Right lobe of liver (tissue), 6 donors: ENCODE results near the gene SEPSECS. TPM values are rescaled to one million over a fixed set of nuclear protein-coding genes. Genes with fewer than 3 reads are reported as not detected.

Source experiments
- ATAC-seq, 4 donors: fragments of 200-7000 bp; cut with Tn5 transposase; one replicate each; pipeline ENCODE4 v1.9.1; 2020; ENCODE audit warnings: mild to moderate bottlenecking in 4 of 4, moderate library complexity in 4 of 4
- DNase-seq, 3 donors: peaks; one replicate each; pipeline ENCODE4 v3.0.0-alpha.2; 2020
- H3K27ac ChIP-seq, 3 donors: fragments of 200-600 bp; one replicate each; pipeline ENCODE4 v1.8.0; 2022
- H3K27me3 ChIP-seq, 2 donors: fragments of 200-600 bp; one replicate each; pipeline ENCODE4 v1.8.0; 2022
- H3K36me3 ChIP-seq, 4 donors: fragments of 200-600 bp; sonication (generic) in 1 of 4; one replicate each; pipeline versions ENCODE4 v1.5.1 to v1.8.0; 2017 to 2022; ENCODE audit warnings: control low read depth in 1 of 4
- H3K4me1 ChIP-seq, 4 donors: fragments of 200-600 bp; sonication (generic) in 1 of 4; one replicate each; pipeline versions ENCODE4 v1.5.1 to v1.8.0; 2017 to 2022; ENCODE audit warnings: control low read depth in 1 of 4
- H3K4me3 ChIP-seq, 3 donors: fragments of 200-600 bp; one replicate each; pipeline ENCODE4 v1.8.0; 2022
- H3K9me3 ChIP-seq, 4 donors: fragments of 200-600 bp; sonication (generic) in 1 of 4; one replicate each; pipeline versions ENCODE4 v1.5.1 to v1.8.0; 2017 to 2022; ENCODE audit warnings: control low read depth in 1 of 4
- POLR2A ChIP-seq: fragments of 450-650 bp; IDR thresholded peaks from one replicate; pipeline ENCODE4 v1.6.1; 2017; ENCODE audit warnings: antibody characterized with exemption, mild to moderate bottlenecking
- WGBS: methylation state at CpG from one replicate; pipeline ENCODE4 v1.1.6; 2018; ENCODE audit warnings: low coverage, low lambda C conversion rate; ENCODE audit not compliant: insufficient coverage; ENCODE audit errors: missing lambda C conversion rate; 5-methylcytosine and 5-hydroxymethylcytosine counted together
- intact Hi-C, 2 donors: fragments of 100-400 bp; cut with DNase I; formaldehyde crosslinking; loops; one replicate each; pipeline versions ENCODE4 v1.11.2 to v1.14.1; 2022
- total RNA-seq, 6 experiments: library from RNA; depleted of rRNA in 2 of 6; stranded (reverse); fragments of >200 nt in 2 of 6; fragmentation: NEBNext Ultra II Directional in 3 of 6; extraction: Animal tissue kit (Norgen Biotek cat#: 25700) in 3 of 6; gene quantifications; one replicate each; pipeline versions ENCODE4 v1.1.0 to v1.2.4, GENCODE V29; 2016 to 2023
- TF ChIP-seq, protein P1 (sequence below), 4 donors: fragments of 200-600 bp in 3 of 4; fragments of 450-650 bp in 1 of 4; IDR thresholded peaks; one replicate each; pipeline versions ENCODE4 v1.5.1 to v1.8.0; 2016 to 2022; ENCODE audit warnings: antibody characterized with exemption in 4 of 4, mild to moderate bottlenecking in 2 of 4
- donor health status: DM: no; HTN: yes; CAD: no.
- donor health status: DM: no; HTN: no; CAD: no.
- donor health status: DM: no; HTN: no; CAD: no.
- donor health status: DM: no; HTN: yes; CAD: no.
- donor health status: DM: no; HTN: yes; CAD: no.

The SEPSECS gene
- total RNA-seq, 6 experiments from 2014 or later, result 17.0 to 26.6 (median 22.7) TPM

DNA sequence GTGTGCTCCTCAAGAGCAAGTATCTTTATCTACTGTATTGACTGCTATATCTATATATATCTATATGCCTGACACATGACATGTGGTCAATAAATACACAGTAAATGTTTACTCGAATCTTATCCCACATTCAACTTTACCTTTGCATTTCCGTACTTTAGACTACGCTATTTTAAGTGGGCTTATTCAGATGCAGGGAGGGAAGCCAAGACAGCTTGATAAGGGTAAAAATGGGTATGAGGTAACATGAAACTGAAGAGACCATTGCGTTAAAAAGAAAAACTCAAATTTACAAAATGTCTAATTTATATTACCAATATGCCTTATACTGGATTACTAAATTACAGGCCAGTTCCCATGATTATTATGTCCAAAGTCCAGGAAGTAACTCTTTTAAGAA, 17.8 kb downstream of the SEPSECS start:
- 95% methylated on average over 4 of the region's 4 CpGs for WGBS
- no peak for ATAC-seq
- intact Hi-C loops, result no loop called here

DNA sequence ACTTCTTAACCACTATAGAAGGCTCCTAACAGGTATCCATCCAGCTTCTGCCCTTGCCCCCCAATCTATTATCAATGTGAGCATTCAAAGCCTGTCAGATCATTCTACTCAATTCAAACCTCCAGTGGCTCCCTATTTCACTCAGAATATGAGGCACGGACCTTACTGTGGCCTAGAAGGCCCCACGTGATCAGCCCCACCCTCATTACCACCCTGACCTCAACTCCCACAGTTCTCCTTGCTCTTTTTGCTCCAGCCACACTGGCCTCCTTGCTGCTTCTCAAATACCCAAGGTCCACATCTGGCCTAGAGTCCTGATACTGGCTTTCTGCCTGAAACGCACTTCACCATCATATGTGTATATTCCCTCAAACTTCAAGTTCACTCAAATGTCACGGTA, 18.7 kb downstream of the SEPSECS start:
- Histone ChIP-seq H3K27ac (no peak overlapping the region), H3K4me3 (no peak overlapping the region), H3K27me3 (no peaks in the 10 kb centered on the region), H3K36me3 (peaks cover 0 to 24% (median 10%) of the 10 kb centered on the region in 4 donors), H3K9me3 (no peaks in the 10 kb centered on the region), H3K4me1 (no peaks in the 10 kb centered on the region)
- DNase-seq (no peak), ATAC-seq (no peak)
- TF ChIP-seq POLR2A, result no peak
- TF ChIP-seq, protein P1, sequence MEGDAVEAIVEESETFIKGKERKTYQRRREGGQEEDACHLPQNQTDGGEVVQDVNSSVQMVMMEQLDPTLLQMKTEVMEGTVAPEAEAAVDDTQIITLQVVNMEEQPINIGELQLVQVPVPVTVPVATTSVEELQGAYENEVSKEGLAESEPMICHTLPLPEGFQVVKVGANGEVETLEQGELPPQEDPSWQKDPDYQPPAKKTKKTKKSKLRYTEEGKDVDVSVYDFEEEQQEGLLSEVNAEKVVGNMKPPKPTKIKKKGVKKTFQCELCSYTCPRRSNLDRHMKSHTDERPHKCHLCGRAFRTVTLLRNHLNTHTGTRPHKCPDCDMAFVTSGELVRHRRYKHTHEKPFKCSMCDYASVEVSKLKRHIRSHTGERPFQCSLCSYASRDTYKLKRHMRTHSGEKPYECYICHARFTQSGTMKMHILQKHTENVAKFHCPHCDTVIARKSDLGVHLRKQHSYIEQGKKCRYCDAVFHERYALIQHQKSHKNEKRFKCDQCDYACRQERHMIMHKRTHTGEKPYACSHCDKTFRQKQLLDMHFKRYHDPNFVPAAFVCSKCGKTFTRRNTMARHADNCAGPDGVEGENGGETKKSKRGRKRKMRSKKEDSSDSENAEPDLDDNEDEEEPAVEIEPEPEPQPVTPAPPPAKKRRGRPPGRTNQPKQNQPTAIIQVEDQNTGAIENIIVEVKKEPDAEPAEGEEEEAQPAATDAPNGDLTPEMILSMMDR (IDR thresholded peaks at IDR 0.05), result no peak
- intact Hi-C loops, result no loop called here
- WGBS, result 93% methylated on average over 2 of the region's 4 CpGs

More for the DNA sequence above, 17.8 kb downstream of the SEPSECS start:
- Histone ChIP-seq H3K27me3 (no peaks in the 10 kb centered on the region), H3K27ac (no peak overlapping the region), H3K4me3 (no peak overlapping the region), H3K4me1 (no peaks in the 10 kb centered on the region), H3K9me3 (no peaks in the 10 kb centered on the region), H3K36me3 (peaks cover 0 to 24% (median 10%) of the 10 kb centered on the region in 4 donors)
- TF ChIP-seq, protein P1 (IDR thresholded peaks at IDR 0.05), result no peak
- TF ChIP-seq POLR2A, result no peak
- DNase-seq, result no peak

DNA sequence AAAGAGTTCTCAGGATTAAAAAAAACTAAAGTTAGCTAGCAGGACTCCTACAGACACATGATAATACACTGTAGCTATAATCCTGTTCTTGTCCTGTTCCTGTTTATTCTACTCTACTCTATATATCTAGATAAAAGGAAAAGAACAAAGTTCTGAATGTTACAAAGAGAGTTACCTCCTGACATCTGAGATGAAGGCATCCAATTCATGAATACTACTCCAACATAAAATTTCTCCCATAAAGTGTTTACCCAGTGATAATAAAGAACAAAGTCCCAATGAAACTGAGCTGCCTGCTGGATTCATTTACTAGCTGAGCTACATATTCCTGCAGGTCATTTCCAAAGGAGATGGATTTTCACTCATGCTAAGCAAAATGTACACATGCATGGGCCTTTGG, 27.1 kb downstream of the SEPSECS start:
- H3K36me3 ChIP-seq, result no peaks in the 10 kb centered on the region
- no peak overlapping the region for H3K4me3 ChIP-seq
- no peaks in the 10 kb centered on the region for H3K4me1 ChIP-seq
- DNase-seq (no peak), ATAC-seq (no peak)
- no peaks in the 10 kb centered on the region for H3K9me3 ChIP-seq
- TF ChIP-seq POLR2A, result no peak
- TF ChIP-seq, protein P1 (IDR thresholded peaks at IDR 0.05), result no peak
- H3K27ac ChIP-seq, result no peak overlapping the region
- intact Hi-C loops, result no loop called here
- H3K27me3 ChIP-seq, result no peaks in the 10 kb centered on the region

DNA sequence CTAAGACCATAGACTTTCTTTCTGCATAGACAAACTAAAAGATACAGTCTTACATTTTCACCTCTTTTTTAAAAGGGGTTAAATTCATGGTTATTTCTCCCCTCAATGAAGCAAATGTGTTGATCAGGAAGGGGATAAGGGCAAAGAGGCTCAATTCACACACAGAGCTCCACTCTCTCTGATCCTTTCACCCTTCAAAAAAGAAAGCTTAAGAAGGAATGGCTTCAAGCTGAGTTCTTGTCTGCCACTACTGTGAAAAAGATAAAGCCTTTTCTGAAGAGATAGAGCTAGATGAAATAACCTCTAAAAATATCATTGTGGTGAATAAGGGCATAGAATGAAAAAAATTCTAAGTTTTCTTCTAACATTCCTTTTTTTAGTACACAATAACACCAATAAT, 28.3 kb downstream of the SEPSECS start:
- Histone ChIP-seq H3K27me3 (no peaks in the 10 kb centered on the region), H3K4me3 (no peak overlapping the region), H3K4me1 (no peaks in the 10 kb centered on the region), H3K9me3 (no peaks in the 10 kb centered on the region), H3K36me3 (peaks cover 0 to 5% (median under 1%) of the 10 kb centered on the region in 4 donors), H3K27ac (no peak overlapping the region)
- intact Hi-C loops, result no loop called here
- ATAC-seq (no peak), DNase-seq (no peak)
- no peak for TF ChIP-seq POLR2A
- TF ChIP-seq, protein P1 (IDR thresholded peaks at IDR 0.05), result no peak

DNA sequence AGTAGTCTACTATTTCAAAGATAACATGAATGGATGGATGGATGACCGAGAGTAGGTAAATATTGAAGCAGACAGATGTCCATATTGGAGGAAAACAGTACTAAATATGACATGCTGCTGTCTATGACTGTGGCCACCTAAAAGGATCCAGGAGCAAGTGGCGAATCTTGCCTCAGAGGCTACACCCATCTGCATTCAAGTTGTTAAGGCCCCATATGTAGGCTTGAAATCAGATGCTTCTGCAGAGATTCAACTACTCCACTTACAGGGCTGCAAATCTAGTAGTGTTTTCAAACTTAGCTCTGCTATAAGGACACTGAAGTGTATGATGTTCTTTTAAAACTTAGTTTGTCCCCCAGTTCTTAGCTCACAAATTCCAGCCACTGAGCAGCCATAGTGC, 28.9 kb downstream of the SEPSECS start:
- Histone ChIP-seq H3K4me3 (no peak overlapping the region), H3K9me3 (no peaks in the 10 kb centered on the region), H3K36me3 (peaks cover 0 to 10% (median 3%) of the 10 kb centered on the region in 4 donors), H3K27ac (no peak overlapping the region), H3K4me1 (no peaks in the 10 kb centered on the region), H3K27me3 (no peaks in the 10 kb centered on the region)
- no peak for DNase-seq
- intact Hi-C loops, result no loop called here
- no peak for TF ChIP-seq POLR2A
- TF ChIP-seq, protein P1 (IDR thresholded peaks at IDR 0.05), result no peak
- WGBS, result 100% methylated on average over 1 of the region's 2 CpGs
- no peak for ATAC-seq
